SK-N-SH (cell line): ENCODE data around the gene PRIM2.
"Not testable (repeated sequence)": the region's sequence is repeated elsewhere in the genome, so short reads cannot be mapped to it uniquely, and the experiment has no call there.

Experiments used
- CHD2 ChIP-seq: fragments of 150-350 bp; IDR thresholded peaks from 2 replicates; pipeline ENCODE4 v1.6.1; 2018; ENCODE audit warnings: low read length; ENCODE audit not compliant: partially characterized antibody
- CTCF ChIP-seq: fragments of 200-600 bp; sonication (generic); IDR thresholded peaks from 2 replicates; pipeline ENCODE4 v1.6.1; 2017; ENCODE audit warnings: antibody characterized with exemption, mild to moderate bottlenecking, moderate library complexity
- EP300 ChIP-seq, 2 experiments: IDR thresholded peaks; 2 replicates each; pipeline versions ENCODE4 v1.4.0 to v1.6.1; 2012; ENCODE audit warnings: borderline replicate concordance in 1 of 2, low read depth in 1 of 2, low read length in 1 of 2
- JUND ChIP-seq: IDR thresholded peaks from 2 replicates; pipeline ENCODE4 v1.4.0; 2012
- NRF1 ChIP-seq: IDR thresholded peaks from 2 replicates; pipeline ENCODE4 v1.6.1; 2012; ENCODE audit warnings: low read depth, mild to moderate bottlenecking, low read length
- RCOR1 ChIP-seq: fragments of 150-350 bp; IDR thresholded peaks from 2 replicates; pipeline ENCODE4 v1.6.1; 2017; ENCODE audit warnings: antibody characterized with exemption, low read length
- TAF1 ChIP-seq: IDR thresholded peaks from 2 replicates; pipeline ENCODE4 v1.6.1; 2012; ENCODE audit warnings: low read depth, mild to moderate bottlenecking, low read length, moderate library complexity, borderline replicate concordance
- TCF12 ChIP-seq: IDR thresholded peaks from 2 replicates; pipeline ENCODE4 v1.4.0; 2012

GRCh38 chr6:57516776-57517175, 199.3 kb downstream of the PRIM2 start:
- TF ChIP-seq CTCF; NRF1; TCF12; EP300 (IDR thresholded peaks at IDR 0.05; ENCODE audit: borderline replicate concordance in 1 of 2, low read depth in 1 of 2, low read length in 1 of 2); TAF1; JUND; CHD2; RCOR1: not testable (repeated sequence)
